Endothelial cell of umbilical vein (primary cell): Measurements from ENCODE around the gene ATF6B. TPM values are rescaled to one million over a fixed set of nuclear protein-coding genes. Genes with fewer than 3 reads are reported as not detected.
A peak's percentile ranks its signal among the peaks of the same experiment; 100 is the strongest.

Experiments
- BruUV-seq: library from RNA; stranded (reverse); fragments of 400-500 nt; replicated peaks from 2 replicates; lab custom pipeline; 2021; lab: Mats Ljungman, UMichigan
- CTCF ChIA-PET: fragments of 300-600, 350-600 bp; sonication (Branson Sonifier 250); formaldehyde crosslinking; loops from one replicate; lab custom pipeline; 2021; ENCODE audit warnings: antibody characterized with exemption, inconsistent platforms; lab: Charles Lee
- POLR2A ChIA-PET: fragments of 300-600, 350-600 bp; sonication (Branson Sonifier 250); formaldehyde crosslinking; loops from one replicate; lab custom pipeline; 2021; ENCODE audit warnings: antibody characterized with exemption, inconsistent platforms; lab: Charles Lee
- DNase-seq: peaks from one replicate; pipeline ENCODE4 v3.0.0-alpha.2; 2011; ENCODE audit warnings: low read depth, low spot score
- FAIRE-seq: peaks from 2 replicates; lab custom pipeline; 2011; peaks lifted over from hg19 to GRCh38; lab: Jason Lieb, UNC
- H2AFZ ChIP-seq: 2 replicates; pipeline ENCODE4 v1.6.0; 2012; ENCODE audit warnings: low read depth, low read length, control low read depth, inconsistent platforms
- H3K27ac ChIP-seq: 2 replicates; pipeline ENCODE4 v1.5.1; 2011; ENCODE audit warnings: low read depth, mild to moderate bottlenecking, control low read depth, low read length, moderate library complexity; ENCODE audit not compliant: insufficient read depth
- H3K27me3 ChIP-seq, 2 experiments: 2 replicates each; pipeline versions ENCODE4 v1.6.0 to v1.6.1; 2011; ENCODE audit warnings: low read length in 2 of 2, mixed read lengths in 1 of 2; ENCODE audit not compliant: control insufficient read depth in 2 of 2, insufficient read depth in 2 of 2
- H3K36me3 ChIP-seq, 2 experiments: 2 replicates in 1 of 2; 3 replicates in 1 of 2; pipeline ENCODE4 v1.5.1; 2011; ENCODE audit warnings: low read length in 2 of 2, mild to moderate bottlenecking in 1 of 2, moderate library complexity in 1 of 2; ENCODE audit not compliant: control insufficient read depth in 2 of 2, insufficient read depth in 2 of 2; ENCODE audit errors: extremely low read depth in 1 of 2
- H3K4me1 ChIP-seq: 3 replicates; pipeline ENCODE4 v1.5.1; 2011; ENCODE audit warnings: mild to moderate bottlenecking, low read length; ENCODE audit not compliant: control insufficient read depth, insufficient read depth; ENCODE audit errors: extremely low read depth
- H3K4me2 ChIP-seq: 2 replicates; pipeline ENCODE4 v1.6.1; 2011; ENCODE audit warnings: low read length, control low read depth, mixed read lengths; ENCODE audit not compliant: insufficient read depth
- H3K4me3 ChIP-seq, 3 experiments: fragments of 200-600 bp in 1 of 3; sonication (generic), shearing (Covaris generic) in 1 of 3; replicated peaks in 1 of 3; 2 replicates each; pipeline ENCODE4 v1.5.1; 2011 to 2016; ENCODE audit warnings: control low read depth in 3 of 3, low read length in 3 of 3, mild to moderate bottlenecking in 2 of 3, inconsistent platforms in 1 of 3, low read depth in 1 of 3, moderate library complexity in 1 of 3; ENCODE audit not compliant: insufficient read depth in 1 of 3
- H3K79me2 ChIP-seq: 2 replicates; pipeline ENCODE4 v1.6.0; 2012; ENCODE audit warnings: low read length, inconsistent platforms; ENCODE audit not compliant: control insufficient read depth, insufficient read depth
- H3K9ac ChIP-seq: replicated peaks from 2 replicates; pipeline ENCODE3; 2011; ENCODE audit warnings: low read length, control low read depth; ENCODE audit not compliant: insufficient read depth; ENCODE audit errors: extremely low read depth
- H3K9me1 ChIP-seq: replicated peaks from 3 replicates; pipeline ENCODE4 v1.6.0; 2011; ENCODE audit warnings: mild to moderate bottlenecking, low read length; ENCODE audit not compliant: control insufficient read depth, insufficient read depth; ENCODE audit errors: extremely low read depth
- H3K9me3 ChIP-seq: replicated peaks from 2 replicates; pipeline ENCODE4 v1.5.1; 2012; ENCODE audit warnings: low read length, inconsistent platforms; ENCODE audit not compliant: control insufficient read depth, insufficient read depth
- H4K20me1 ChIP-seq: replicated peaks from 2 replicates; pipeline ENCODE3; 2011; ENCODE audit warnings: mild to moderate bottlenecking, low read length; ENCODE audit not compliant: control insufficient read depth, insufficient read depth; ENCODE audit errors: extremely low read depth
- CTCF ChIP-seq, 2 donors: IDR thresholded peaks; 1 replicate in 1 of 2; 2 replicates in 1 of 2; pipeline ENCODE4 v1.5.1; 2011; ENCODE audit warnings: low read length in 2 of 2, mild to moderate bottlenecking in 2 of 2, moderate library complexity in 2 of 2, control low read depth in 1 of 2, inconsistent platforms in 1 of 2, low read depth in 1 of 2; ENCODE audit not compliant: insufficient read depth in 1 of 2; ENCODE audit errors: extremely low read depth in 1 of 2
- EZH2 ChIP-seq: IDR thresholded peaks from 2 replicates; pipeline ENCODE4 v1.6.1; 2012; ENCODE audit warnings: borderline replicate concordance, low read depth, mild to moderate bottlenecking, moderate library complexity, low read length, inconsistent platforms; ENCODE audit not compliant: severe bottlenecking
- POLR2A ChIP-seq: IDR thresholded peaks from 2 replicates; pipeline ENCODE4 v1.6.1; 2012; ENCODE audit warnings: low read depth, mild to moderate bottlenecking, control low read depth, low read length
- POLR2AphosphoS5 ChIP-seq: IDR thresholded peaks from 2 replicates; pipeline ENCODE4 v1.6.1; 2012; ENCODE audit warnings: low read depth, mild to moderate bottlenecking, control low read depth, low read length, moderate library complexity; ENCODE audit not compliant: insufficient read depth
- dilution Hi-C: fragments of 300-500 bp; cut with MboI; formaldehyde crosslinking; loops from one replicate; pipeline ENCODE4 v1.15.0; 2019; ENCODE audit warnings: low sequenced_read_pairs; ENCODE audit not compliant: extremely low pct_ligation_motif_present
- intact Hi-C: fragments of 100-400 bp; cut with micrococcal nuclease; formaldehyde crosslinking; loops from one replicate; pipeline ENCODE4 v1.10.0; 2022
- polyA plus RNA-seq, 4 experiments: library from polyadenylated mRNA; depleted of rRNA in 3 of 4; stranded (reverse) in 3 of 4; unstranded in 1 of 4; fragments of >200 nt; gene quantifications; 2 replicates each; pipeline versions ENCODE4 v1.2.1 to v1.2.3, GENCODE V29; 2011 to 2012; ENCODE audit warnings: missing spikeins in 1 of 4
- total RNA-seq: library from RNA; stranded (reverse); gene quantifications from 2 replicates; pipeline ENCODE4 v1.2.3, GENCODE V29; 2021
- TF ChIP-seq, protein P1 (sequence below): IDR thresholded peaks from 2 replicates; pipeline ENCODE4 v1.6.1; 2011; ENCODE audit not compliant: insufficient read depth, insufficient read length

Gene ATF6B
- total and polyA plus RNA-seq, 2 donors (not counting 3 experiments of a cell fraction or from before 2014, with no cell fraction given) = 106 to 115 TPM

DNA sequence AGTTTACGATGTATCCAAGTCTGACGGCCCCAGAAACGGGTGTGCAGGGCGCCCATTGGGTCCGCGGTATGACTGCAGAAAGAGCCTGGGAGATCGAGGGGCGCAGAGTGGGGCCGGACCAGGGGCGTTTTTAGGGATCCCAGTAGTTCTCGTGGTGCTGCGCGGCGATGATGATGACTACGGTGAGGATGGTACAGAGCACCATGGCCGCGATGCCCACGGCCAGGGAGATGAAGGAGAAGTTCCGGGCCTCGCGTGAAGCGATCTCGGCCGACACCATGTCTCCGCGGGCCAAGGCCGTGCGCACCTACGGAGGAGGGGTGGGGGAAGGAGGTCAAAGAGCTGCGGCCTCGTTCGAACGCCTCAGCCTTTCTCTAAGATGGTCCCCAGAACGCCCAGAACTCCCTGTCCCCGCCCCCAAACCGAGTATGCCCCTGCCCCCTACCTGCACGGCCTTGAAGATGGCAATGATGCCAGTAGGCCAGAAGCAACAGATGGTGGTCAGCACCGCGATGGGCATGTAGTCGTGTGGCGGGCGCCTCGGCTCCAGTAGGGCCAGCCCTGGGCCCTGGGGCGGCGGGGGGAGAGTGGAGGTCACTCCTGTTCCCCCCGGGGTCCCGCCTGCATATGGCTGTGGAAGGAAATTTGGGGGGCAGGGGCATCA, 21.2 kb upstream of the ATF6B start:
- ChIA-PET POLR2A (interaction anchor here (0.5 to 0.8 kb wide), 2 partner anchors 18 to 47 kb away, joined by 4 to 5 read pairs; no protein-coding TSS in a partner anchor), CTCF (interaction anchor here (0.8 to 2.8 kb wide), 8 partner anchors 11 to 46 kb away, joined by 3 to 12 read pairs (median 4); partner anchors contain the start of genes AGPAT1, ATF6B and FKBPL)
- dilution Hi-C loops (no loop called here), intact Hi-C loops (no loop called here)
- FAIRE-seq (no peak), DNase-seq (no peak)
- H3K9me3 ChIP-seq = no peaks in the 10 kb centered on the region
- H3K36me3 ChIP-seq = no peaks in the 10 kb centered on the region
- peak overlapping the region; percentile 59 for H3K4me2 ChIP-seq
- no peaks in the 10 kb centered on the region for H4K20me1 ChIP-seq
- no peaks in the 10 kb centered on the region for H3K9me1 ChIP-seq
- no peaks in the 10 kb centered on the region for H3K79me2 ChIP-seq
- H3K4me1 ChIP-seq = peaks cover 16% of the 10 kb centered on the region
- H3K27me3 ChIP-seq = peaks cover 24 to 27% of the 10 kb centered on the region in 2 experiments
- peak overlapping the region; percentile 11 to 53 (median 30) for H3K4me3 ChIP-seq
- peak overlapping the region; percentile 92 for H2AFZ ChIP-seq
- H3K9ac ChIP-seq = no peak overlapping the region
- no TSS peak for BruUV-seq
- H3K27ac ChIP-seq = no peak overlapping the region
- TF ChIP-seq POLR2A (no peak), CTCF (IDR thresholded peaks at IDR 0.05; ENCODE audit: extremely low read depth in 1 of 2, insufficient read depth in 1 of 2, low read depth in 1 of 2, low read length in 2 of 2) (no peak), EZH2 (peak; percentile 21), POLR2AphosphoS5 (no peak)
- TF ChIP-seq, protein P1, sequence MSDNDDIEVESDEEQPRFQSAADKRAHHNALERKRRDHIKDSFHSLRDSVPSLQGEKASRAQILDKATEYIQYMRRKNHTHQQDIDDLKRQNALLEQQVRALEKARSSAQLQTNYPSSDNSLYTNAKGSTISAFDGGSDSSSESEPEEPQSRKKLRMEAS = no peak
